ENCODE results near the gene CD36.

Gene CD36

DNA sequence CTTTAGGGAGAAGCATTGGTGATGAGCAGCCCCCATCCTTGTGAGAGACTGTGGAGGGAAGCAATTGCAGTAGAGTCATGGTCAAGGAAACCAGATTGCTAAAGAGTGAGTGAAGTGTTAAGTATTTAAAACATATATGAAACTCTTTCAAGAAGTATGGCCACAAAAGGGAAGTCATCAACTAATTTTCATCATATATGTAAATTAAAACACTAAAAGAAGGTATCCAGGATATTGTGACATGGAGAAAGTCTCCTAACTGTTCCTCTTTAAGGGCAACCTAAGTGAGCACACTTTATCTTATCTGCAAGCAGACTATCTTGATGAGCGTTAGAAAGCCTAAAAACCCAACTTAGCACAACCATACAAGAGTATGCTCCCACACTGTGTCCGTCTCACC, 69.7 kb downstream of the CD36 start:
- no peak for DNase-seq

DNA sequence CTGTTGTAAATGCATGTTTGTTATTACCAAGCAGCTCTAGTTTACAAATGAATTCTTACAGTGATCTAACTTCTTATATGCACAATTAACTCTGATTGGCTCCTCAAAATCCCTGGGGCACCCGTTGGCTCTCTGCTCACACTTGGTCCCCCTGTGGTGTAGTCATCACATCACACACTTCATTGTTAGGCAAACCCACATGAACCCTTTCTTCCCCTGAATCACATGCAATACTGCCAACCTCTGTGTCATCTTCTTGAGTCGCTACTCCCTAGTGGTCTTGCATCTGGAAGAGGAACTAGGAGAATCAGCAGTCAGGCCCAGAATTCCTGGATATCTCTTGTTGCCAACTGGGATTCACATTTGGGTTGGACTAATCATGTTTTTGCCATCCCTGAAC, 73.1 kb downstream of the CD36 start:
- DNase-seq, result no peak

DNA sequence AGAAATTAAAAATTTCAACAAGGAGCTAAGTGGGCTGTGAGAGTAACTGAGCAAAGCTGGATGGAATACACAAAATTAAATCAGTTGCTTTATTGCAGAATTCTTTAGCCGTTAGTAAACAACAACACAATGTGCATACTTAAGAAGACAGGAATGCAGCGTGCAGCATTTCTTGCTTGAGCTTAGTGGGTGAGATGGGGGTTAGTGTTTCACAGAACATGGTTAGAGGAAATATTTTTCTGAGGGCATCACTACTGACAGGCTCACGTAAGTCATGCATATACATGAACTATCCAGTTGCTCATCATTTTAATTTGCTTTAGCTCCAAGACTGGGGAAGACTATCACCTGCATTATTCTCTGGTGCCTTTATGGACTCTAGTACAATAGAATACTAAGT, 80.8 kb downstream of the CD36 start:
- DNase-seq, result no peak

DNA sequence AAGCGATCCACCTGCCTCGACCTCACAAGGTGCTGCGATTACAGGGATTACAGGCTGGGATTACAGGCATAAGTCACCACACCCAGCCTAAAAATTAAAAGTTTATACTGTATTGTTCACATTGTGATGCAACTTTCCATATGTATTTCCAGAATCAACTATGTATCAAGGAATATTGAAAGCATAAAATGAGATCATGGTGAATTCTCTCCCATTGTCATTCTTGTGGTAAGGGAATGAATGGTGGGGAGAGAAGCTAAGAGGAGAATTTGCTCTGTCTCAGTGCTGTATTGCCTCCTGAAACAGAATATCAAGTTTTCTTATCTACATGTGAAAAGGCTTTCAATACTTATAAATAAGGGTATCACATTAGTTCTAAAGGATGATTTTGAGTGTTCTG, 81.7 kb downstream of the CD36 start:
- DNase-seq, result no peak

DNA sequence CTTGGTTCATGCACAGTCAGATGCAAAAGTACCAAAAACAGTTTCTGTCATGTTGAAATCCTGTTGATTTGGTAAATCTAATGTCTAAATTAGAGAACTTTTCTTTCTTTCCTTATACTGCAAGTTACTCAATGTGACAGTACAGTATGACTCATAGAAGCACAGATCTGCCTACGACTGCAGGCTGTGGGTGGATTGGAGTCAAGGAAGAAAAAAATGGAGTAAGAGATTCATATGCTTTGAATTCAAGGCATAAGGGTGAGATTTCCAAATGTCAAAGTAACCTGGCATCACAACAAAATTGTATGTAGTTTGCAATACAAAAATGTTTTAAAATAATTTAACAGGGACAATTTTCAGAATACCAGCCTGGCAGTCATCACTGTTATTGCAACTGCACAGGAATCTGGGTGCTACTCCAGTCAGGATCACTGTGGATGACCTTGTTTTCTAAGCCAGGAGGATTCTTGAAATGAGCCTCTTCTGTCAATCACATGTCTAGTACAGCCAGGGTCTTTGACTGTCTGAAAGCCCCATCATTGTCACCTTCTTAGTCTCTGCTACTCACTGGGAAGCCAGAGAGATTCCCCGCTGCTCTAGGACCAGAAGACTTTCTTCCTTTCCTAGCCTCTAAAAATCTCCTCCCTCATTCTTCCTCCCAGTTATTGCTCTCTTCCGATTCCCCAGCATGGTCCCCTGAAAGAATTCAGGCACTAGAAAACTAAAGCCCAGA, 83.6 kb downstream of the CD36 start:
- DNase-seq, result no peak

DNA sequence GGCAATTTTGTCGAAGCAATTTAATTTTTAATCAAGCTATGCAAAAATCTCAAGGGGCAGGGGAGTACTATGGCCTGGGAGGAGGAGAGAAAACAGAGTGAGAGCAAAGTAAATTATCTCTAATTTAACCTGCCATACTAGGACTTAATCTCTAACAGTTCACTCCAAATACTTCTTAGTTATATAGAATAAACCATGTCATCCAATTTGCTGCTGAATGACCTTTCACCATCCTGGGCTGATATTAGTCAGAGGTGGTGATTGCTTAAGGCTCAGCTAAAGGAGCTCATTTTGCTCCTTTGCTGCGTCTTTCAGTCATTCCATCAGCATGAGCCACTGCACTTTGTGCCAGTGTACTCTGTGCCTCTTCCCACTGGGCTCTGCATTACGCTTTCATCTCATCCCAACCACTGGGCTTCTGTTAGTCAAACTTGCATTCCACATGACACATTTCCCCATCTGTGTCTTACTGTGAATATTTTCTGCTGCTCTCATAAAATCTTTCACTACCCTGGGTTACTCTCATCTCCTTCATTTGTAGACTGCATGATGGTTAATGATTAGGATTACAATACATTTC, 84.3 kb downstream of the CD36 start:
- DNase-seq, result no peak

DNA sequence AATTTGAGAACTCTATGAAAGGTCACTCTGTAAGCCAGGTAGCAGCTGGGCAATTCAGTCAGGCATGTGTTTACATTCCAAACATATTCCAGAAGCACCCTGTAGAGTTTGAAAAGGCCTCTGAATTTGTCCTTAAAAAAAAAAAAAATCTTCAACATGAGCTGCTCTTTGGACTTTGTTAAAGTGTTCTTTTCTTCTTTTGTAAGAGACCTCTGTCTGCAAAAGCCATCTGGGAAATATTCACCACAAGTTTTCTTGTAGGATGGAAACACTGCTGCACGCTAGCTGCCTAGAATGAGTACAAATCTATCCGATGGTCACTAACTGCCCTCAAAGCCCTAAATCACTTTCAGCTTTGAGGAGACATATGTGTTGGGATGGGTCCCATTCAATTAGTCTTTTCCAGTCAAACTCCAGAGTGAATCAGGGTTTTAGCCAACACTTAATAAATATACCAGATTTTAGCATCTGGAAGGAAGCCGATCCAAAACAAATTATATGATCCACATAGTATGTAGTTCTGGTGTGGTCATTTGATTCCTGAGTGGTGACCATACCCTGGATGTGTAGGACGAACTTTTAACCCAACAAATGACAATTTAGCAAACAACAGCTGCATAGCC, 85.9 kb downstream of the CD36 start:
- no peak for DNase-seq

DNA sequence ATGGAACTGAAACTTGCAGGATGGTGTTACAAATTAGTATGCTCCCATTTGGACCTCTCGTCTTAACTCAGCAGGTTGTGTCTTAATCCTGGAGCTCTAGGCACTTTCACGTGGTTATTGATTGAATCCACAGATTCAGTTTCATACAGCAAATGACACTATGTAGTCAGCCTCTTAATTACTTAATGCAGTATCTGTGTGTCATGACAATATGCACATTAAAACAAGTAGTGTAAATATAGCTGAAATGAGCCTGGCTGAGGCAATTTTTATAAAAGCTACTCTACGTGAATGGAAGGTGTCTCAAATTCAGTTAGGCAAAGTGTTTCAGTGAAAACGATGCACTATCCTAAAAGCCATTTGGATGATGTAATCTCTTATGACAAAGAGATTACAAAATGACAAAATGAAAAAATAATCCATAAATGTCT, 86.8 kb downstream of the CD36 start:
- DNase-seq, result no peak

All from activated gamma-delta T cell (primary cell).